HepG2 (cell line): ENCODE data around the gene SELL. TPM values are rescaled to one million over a fixed set of nuclear protein-coding genes. Genes with fewer than 3 reads are reported as not detected.

ENCODE experiments used
- ATAC-seq: fragments of 200-7000 bp; cut with Tn5 transposase; 3 replicates; pipeline ENCODE4 v1.9.1; 2020; ENCODE audit warnings: mild to moderate bottlenecking, moderate library complexity
- BruUV-seq: library from RNA; stranded (reverse); fragments of 400-500 nt; replicated peaks from 2 replicates; lab custom pipeline; 2021; lab: Mats Ljungman, UMichigan
- CTCF ChIA-PET: fragments of 300-600 bp; formaldehyde crosslinking; extraction: SDS; loops from one replicate; lab custom pipeline; 2021; ENCODE audit warnings: low total read pairs, inconsistent platforms, low intra/inter-chr PET ratio; lab: Yijun Ruan, JAX
- POLR2A ChIA-PET: fragments of 350-600 bp; sonication (Branson Sonifier 250); formaldehyde crosslinking; loops from one replicate; lab custom pipeline; 2020; ENCODE audit warnings: antibody characterized with exemption, inconsistent platforms; lab: Yijun Ruan, JAX
- DNase-seq: peaks from one replicate; pipeline ENCODE4 v3.0.0-alpha.2; 2015; ENCODE audit warnings: low spot score
- FAIRE-seq: peaks from 3 replicates; lab custom pipeline; 2011; peaks lifted over from hg19 to GRCh38; lab: Jason Lieb, UNC
- H2AFZ ChIP-seq: one replicate; pipeline ENCODE4 v1.6.1; 2011; ENCODE audit warnings: low read length, inconsistent platforms
- H3K27ac ChIP-seq: fragments of 300-600 bp; 3 replicates; pipeline ENCODE4 v1.8.0; 2011; ENCODE audit warnings: mixed run types, mild to moderate bottlenecking, mixed read lengths, low read length, inconsistent platforms; ENCODE audit not compliant: insufficient read depth; ENCODE audit errors: extremely low read length
- H3K27me3 ChIP-seq, 2 experiments: fragments of 200-600 bp in 1 of 2; 2 replicates in 1 of 2; 3 replicates in 1 of 2; pipeline versions ENCODE4 v1.6.0 to v1.8.0; 2011; ENCODE audit warnings: low read length in 2 of 2, mild to moderate bottlenecking in 2 of 2, moderate library complexity in 2 of 2, inconsistent platforms in 1 of 2; ENCODE audit not compliant: insufficient read depth in 2 of 2, control insufficient read depth in 1 of 2
- H3K36me3 ChIP-seq, 2 experiments: fragments of 200-600 bp in 1 of 2; replicated peaks in 1 of 2; 2 replicates in 1 of 2; 3 replicates in 1 of 2; pipeline versions ENCODE4 v1.5.1 to v1.8.0; 2011; ENCODE audit warnings: low read length in 2 of 2, inconsistent platforms in 1 of 2; ENCODE audit not compliant: insufficient read depth in 2 of 2, control insufficient read depth in 1 of 2
- H3K4me1 ChIP-seq: 2 replicates; pipeline ENCODE4 v1.5.1; 2012; ENCODE audit warnings: low read length, inconsistent platforms; ENCODE audit not compliant: insufficient read depth
- H3K4me2 ChIP-seq: 2 replicates; pipeline ENCODE4 v1.6.0; 2011; ENCODE audit warnings: low read depth, low read length, inconsistent platforms
- H3K4me3 ChIP-seq, 3 experiments: fragments of 200-600 bp in 1 of 3; sonication (generic), shearing (Covaris generic) in 1 of 3; replicated peaks in 1 of 3; 2 replicates each; pipeline ENCODE4 v1.5.1; 2011 to 2016; ENCODE audit warnings: low read length in 3 of 3, inconsistent platforms in 2 of 3, low read depth in 2 of 3, mild to moderate bottlenecking in 2 of 3, control low read depth in 1 of 3, mixed read lengths in 1 of 3; ENCODE audit not compliant: insufficient read depth in 1 of 3
- H3K79me2 ChIP-seq: one replicate; pipeline ENCODE4 v1.6.1; 2011; ENCODE audit warnings: low read length, inconsistent platforms; ENCODE audit not compliant: insufficient read depth
- H3K9ac ChIP-seq: 2 replicates; pipeline ENCODE4 v1.6.0; 2011; ENCODE audit warnings: mild to moderate bottlenecking, low read depth, low read length, inconsistent platforms; ENCODE audit not compliant: insufficient read depth
- H3K9me3 ChIP-seq: 2 replicates; pipeline ENCODE4 v1.5.1; 2012; ENCODE audit warnings: mild to moderate bottlenecking, low read length
- H4K20me1 ChIP-seq: 2 replicates; pipeline ENCODE4 v1.6.0; 2011; ENCODE audit warnings: inconsistent platforms, mild to moderate bottlenecking, low read length, moderate library complexity; ENCODE audit not compliant: insufficient read depth
- BCLAF1 ChIP-seq: fragments of 450-650 bp; IDR thresholded peaks from 2 replicates; pipeline ENCODE4 v1.6.1; 2017; ENCODE audit warnings: mild to moderate bottlenecking
- CHCHD3 ChIP-seq: sonication (generic); formaldehyde crosslinking; IDR thresholded peaks from 2 replicates; pipeline ENCODE4 v1.8.0; 2022; ENCODE audit warnings: mild to moderate bottlenecking, missing genetic modification reagents, moderate library complexity
- E2F2 ChIP-seq: sonication (generic); formaldehyde crosslinking; IDR thresholded peaks from 2 replicates; pipeline ENCODE4 v1.4.0; 2020; ENCODE audit warnings: missing genetic modification reagents, borderline replicate concordance
- FUBP1 ChIP-seq: sonication (generic); formaldehyde crosslinking; IDR thresholded peaks from 2 replicates; pipeline ENCODE4 v1.5.1; 2020; ENCODE audit warnings: missing genetic modification reagents, mild to moderate bottlenecking, borderline replicate concordance
- IRF2 ChIP-seq: IDR thresholded peaks from 2 replicates; pipeline ENCODE4 v1.6.1; 2018; ENCODE audit warnings: missing genetic modification reagents, missing compliant biosample characterization
- PATZ1 ChIP-seq: sonication (generic); formaldehyde crosslinking; IDR thresholded peaks from 2 replicates; pipeline ENCODE4 v1.4.0; 2020; ENCODE audit warnings: missing genetic modification reagents
- POLR2A ChIP-seq, 2 experiments: IDR thresholded peaks; 2 replicates each; pipeline ENCODE4 v1.6.1; 2011; ENCODE audit warnings: low read depth in 2 of 2, low read length in 2 of 2, mild to moderate bottlenecking in 1 of 2, moderate library complexity in 1 of 2; ENCODE audit not compliant: insufficient read depth in 1 of 2
- POLR2G ChIP-seq: fragments of 200-400 bp; formaldehyde crosslinking; IDR thresholded peaks from 2 replicates; pipeline ENCODE4 v1.6.1; 2018; ENCODE audit warnings: mild to moderate bottlenecking, low read depth, low read length, moderate library complexity
- TBX3 ChIP-seq: fragments of 450-650 bp; IDR thresholded peaks from 2 replicates; pipeline ENCODE4 v1.6.1; 2017; ENCODE audit warnings: antibody characterized with exemption, mild to moderate bottlenecking, inconsistent platforms, borderline replicate concordance
- ZNF232 ChIP-seq: sonication (generic); formaldehyde crosslinking; IDR thresholded peaks from 2 replicates; pipeline ENCODE4 v1.4.0; 2020; ENCODE audit warnings: missing genetic modification reagents, borderline replicate concordance
- ZNF333 ChIP-seq: sonication (generic); formaldehyde crosslinking; IDR thresholded peaks from 2 replicates; pipeline ENCODE4 v1.4.0; 2020; ENCODE audit warnings: mild to moderate bottlenecking, missing genetic modification reagents, borderline replicate concordance
- ZNF563 ChIP-seq: sonication (generic); formaldehyde crosslinking; IDR thresholded peaks from 2 replicates; pipeline ENCODE4 v1.8.0; 2022; ENCODE audit warnings: mild to moderate bottlenecking, moderate library complexity, missing genetic modification reagents
- whole genome bisulfite sequencing: methylation state at CpG from one replicate; pipeline ENCODE4 v1.1.6; 2017; ENCODE audit warnings: low lambda C conversion rate; 5-methylcytosine and 5-hydroxymethylcytosine counted together
- in situ Hi-C: cut with HindIII; loops from 2 replicates; pipeline ENCODE4 v1.10.0; 2017; ENCODE audit warnings: low pct_unique_long_range_greater_than_20kb; ENCODE audit not compliant: extremely low pct_ligation_motif_present
- intact Hi-C: fragments of 100-400 bp; cut with micrococcal nuclease; formaldehyde crosslinking; loops from one replicate; pipeline ENCODE4 v1.10.0; 2022; ENCODE audit not compliant: unreplicated experiment
- polyA plus RNA-seq, 8 experiments: library from polyadenylated mRNA; depleted of rRNA in 3 of 8; stranded (reverse) in 7 of 8; unstranded in 1 of 8; fragments of >200 nt; fragmentation: Illumina TruSeq in 4 of 8; extraction: Trizol in 4 of 8; gene quantifications; 2 replicates each; pipeline versions ENCODE4 v1.2.1 to v1.2.3, GENCODE V29; 2011 to 2016; ENCODE audit warnings: low read depth in 4 of 8, missing spikeins in 1 of 8, mixed read lengths in 1 of 8; ENCODE audit not compliant: insufficient read depth in 1 of 8
- total RNA-seq, 5 experiments: library from RNA; depleted of rRNA; stranded (reverse); fragments of >200 nt; fragmentation: Illumina TruSeq; extraction: Trizol; gene quantifications; 2 replicates each; pipeline ENCODE4 v1.2.3, GENCODE V29; 2016; ENCODE audit warnings: low read depth in 1 of 5
- TF ChIP-seq, protein P1 (sequence below): sonication (generic); formaldehyde crosslinking; conservative IDR thresholded peaks from 2 replicates; pipeline ENCODE4 v1.8.0; 2022; ENCODE audit warnings: mild to moderate bottlenecking, moderate library complexity, missing genetic modification reagents

Gene SELL
- total and polyA plus RNA-seq, 2 of the 13 experiments (the other 11 are each of a cell fraction or from before 2014, with no cell fraction given) = 0.13 to 0.18 TPM

DNA sequence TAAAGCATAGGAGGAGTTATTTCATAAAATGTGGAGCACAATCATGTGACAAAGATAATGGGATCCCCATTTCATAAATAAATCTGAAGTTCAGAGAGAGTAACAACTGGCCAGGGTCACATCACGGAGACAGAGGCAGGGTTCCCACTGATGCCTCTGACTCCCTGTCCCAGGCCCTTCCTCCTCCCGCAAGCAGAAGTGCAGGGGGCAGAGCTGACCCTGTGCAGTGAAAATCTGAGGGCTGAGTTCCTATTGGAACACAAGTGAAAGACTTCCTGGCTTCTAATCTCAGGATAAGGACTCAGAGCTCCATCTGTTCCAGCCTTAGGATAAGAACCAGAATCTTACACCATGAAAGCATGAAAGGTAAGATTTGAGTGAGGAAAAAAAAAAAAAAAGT, 22.0 kb downstream of the SELL start:
- CTCF ChIA-PET = no interaction called here
- Histone ChIP-seq H3K9me3 (no peaks in the 10 kb centered on the region), H3K4me3 (no peak overlapping the region), H3K4me1 (no peaks in the 10 kb centered on the region), H3K36me3 (no peaks in the 10 kb centered on the region), H2AFZ (no peak overlapping the region), H3K27ac (no peak overlapping the region), H4K20me1 (no peaks in the 10 kb centered on the region), H3K79me2 (no peaks in the 10 kb centered on the region), H3K27me3 (no peaks in the 10 kb centered on the region), H3K4me2 (no peak overlapping the region), H3K9ac (no peak overlapping the region)
- BruUV-seq = no TSS peak
- ATAC-seq (no peak), FAIRE-seq (no peak), DNase-seq (no peak)
- POLR2A ChIA-PET = no interaction called here
- in situ Hi-C loops (no loop called here), intact Hi-C loops (no loop called here)
- 0% methylated on average over 2 of the region's 2 CpGs for WGBS
- no peak for TF ChIP-seq E2F2
- TF ChIP-seq TBX3 = no peak
- TF ChIP-seq FUBP1 (CRISPR knock-in tag) = no peak
- no peak for TF ChIP-seq POLR2G
- TF ChIP-seq ZNF232 (CRISPR knock-in tag) = no peak
- TF ChIP-seq BCLAF1 = no peak
- TF ChIP-seq CHCHD3 (CRISPR knock-in tag) = no peak
- no peak for TF ChIP-seq IRF2 (CRISPR knock-in tag)
- TF ChIP-seq, protein P1, sequence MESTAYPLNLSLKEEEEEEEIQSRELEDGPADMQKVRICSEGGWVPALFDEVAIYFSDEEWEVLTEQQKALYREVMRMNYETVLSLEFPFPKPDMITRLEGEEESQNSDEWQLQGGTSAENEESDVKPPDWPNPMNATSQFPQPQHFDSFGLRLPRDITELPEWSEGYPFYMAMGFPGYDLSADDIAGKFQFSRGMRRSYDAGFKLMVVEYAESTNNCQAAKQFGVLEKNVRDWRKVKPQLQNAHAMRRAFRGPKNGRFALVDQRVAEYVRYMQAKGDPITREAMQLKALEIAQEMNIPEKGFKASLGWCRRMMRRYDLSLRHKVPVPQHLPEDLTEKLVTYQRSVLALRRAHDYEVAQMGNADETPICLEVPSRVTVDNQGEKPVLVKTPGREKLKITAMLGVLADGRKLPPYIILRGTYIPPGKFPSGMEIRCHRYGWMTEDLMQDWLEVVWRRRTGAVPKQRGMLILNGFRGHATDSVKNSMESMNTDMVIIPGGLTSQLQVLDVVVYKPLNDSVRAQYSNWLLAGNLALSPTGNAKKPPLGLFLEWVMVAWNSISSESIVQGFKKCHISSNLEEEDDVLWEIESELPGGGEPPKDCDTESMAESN (CRISPR knock-in tag) = no peak
- TF ChIP-seq POLR2A (IDR thresholded peaks at IDR 0.05; ENCODE audit: insufficient read depth in 1 of 2, low read depth in 2 of 2, low read length in 2 of 2) = no peak
- TF ChIP-seq PATZ1 (CRISPR knock-in tag) = no peak
- no peak for TF ChIP-seq ZNF563 (CRISPR knock-in tag)
- no peak for TF ChIP-seq ZNF333 (CRISPR knock-in tag)
